Smooth muscle cell of the brain vasculature (primary cell): Measurements from ENCODE around the gene RASA1.

Experiments
- DNase-seq: peaks from one replicate; pipeline ENCODE4 v3.0.0-alpha.2; 2012; ENCODE audit warnings: low read depth, low spot score

RASA1 gene

DNA sequence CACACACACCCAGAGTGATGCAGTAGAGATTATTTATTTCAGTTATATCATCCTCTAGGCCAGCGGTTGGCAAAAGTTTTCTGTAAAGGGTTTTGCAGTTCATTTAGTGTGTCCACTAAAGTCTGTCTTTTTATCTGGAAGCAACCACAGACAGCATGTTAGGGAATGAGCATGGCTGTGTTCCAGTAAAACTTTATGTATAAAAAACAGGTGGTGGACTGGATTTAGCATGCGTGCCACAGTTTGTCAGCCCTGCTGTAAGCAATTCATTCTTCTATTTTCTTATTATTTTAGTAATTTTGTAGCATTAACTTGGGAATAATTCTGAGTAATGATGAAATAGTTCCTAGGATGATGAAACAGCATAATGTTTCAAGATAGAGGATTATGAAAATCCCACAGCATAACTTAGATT, 93.4 kb downstream of the RASA1 start:
- no peak for DNase-seq

DNA sequence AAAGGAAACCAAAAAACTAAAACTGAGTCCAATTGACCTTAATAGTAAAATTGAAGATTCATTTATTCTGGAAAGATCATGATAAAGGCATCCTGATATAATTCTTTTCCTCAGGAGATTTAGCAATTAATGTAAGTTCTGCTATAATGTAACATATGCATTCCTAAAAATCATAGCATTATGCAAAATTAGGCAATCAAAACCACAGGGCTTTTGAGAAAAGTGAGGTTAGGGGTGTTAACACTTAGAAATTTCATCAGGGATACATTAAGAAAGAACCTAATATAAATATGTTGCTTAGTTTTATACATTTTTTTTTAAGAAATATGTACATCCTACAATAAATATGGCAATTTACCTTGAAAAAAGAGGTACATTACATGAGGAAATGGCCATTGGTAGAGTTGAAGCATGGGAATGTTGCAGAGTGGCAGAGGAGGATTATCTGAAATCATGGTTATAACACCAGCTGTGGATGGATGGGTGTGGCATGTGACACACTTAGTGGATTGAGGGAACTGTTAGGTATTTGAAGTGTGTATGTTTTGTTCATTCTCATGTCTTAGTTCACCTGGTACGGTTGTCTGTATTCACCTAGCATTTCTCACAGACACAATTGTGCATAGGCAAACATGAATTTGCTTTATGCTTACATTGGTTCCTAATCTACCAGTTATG, 94.0 kb downstream of the RASA1 start:
- DNase-seq, result no peak

DNA sequence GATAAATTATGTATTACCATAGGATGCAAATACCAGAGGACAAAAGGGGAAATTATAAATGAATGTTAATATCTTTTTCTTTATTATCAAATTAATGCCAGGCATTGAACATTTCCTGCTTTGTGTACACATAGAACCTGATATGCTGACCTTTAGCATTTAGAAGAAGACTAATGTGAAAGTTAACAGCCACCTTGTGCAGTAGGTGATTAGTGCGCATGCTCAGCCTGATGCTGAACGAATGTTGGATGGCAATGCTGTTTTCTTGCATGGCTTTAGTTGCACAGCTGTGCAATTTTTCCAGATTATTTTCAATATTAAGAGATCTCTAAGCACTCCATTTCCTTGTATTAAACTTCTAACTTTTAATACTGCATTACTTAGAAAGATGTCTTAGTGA, 99.6 kb downstream of the RASA1 start:
- no peak for DNase-seq

DNA sequence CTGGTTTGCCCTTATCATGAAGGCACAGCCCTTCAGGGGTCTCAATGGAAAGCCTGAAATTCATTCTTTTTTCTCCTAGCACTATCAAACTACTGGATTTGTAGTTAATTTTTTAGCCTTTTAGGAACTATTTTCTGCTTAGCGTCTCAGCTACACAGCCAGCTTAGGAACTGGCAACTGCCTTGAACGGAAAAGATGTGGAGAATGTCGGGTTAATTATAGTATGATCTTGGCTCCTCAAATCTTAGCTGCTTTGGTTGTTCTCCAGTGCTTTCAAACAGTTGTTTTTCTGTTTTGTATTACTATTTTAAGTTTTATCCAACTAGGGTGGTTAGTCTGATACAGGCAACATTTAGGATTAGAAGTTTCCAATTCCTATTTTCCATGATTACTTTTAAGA, 100.9 kb downstream of the RASA1 start:
- DNase-seq, result no peak

DNA sequence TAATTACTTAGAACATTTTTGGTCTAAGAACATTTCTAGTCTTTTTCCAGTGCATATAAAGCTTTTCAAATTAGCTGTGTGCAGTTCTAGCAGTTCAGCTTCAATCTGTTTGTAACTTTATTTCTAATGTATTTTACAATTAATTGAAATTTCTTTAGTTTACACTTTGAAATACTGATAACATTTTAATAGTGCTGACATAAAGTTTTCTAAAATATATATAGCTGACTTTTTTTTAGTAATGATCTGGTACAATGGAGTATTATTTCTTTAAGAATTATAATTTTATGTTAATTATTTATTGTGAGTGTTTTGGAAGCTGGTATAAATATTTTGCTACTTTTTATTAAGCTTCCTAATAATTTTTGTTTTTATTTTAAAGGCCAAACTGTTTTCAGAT, 101.7 kb downstream of the RASA1 start:
- no peak for DNase-seq

DNA sequence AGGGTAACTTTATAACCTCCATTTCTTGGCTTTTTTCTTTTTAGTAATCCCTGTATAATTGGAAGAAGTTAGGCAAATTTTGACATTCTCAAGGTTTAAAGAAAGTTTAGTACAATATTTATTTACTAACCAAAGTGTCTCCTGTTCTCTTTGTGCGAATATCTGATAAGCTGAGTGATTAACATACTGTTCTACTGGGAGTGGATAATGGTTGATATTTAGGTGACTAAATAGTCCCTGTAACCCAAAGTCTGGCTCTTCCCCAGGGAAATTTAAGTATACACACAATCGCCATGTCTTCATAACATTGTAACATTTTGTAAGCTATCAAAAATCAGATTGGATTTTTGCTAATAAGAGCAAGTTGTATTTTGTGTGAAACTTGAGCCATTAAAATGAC, 105.0 kb downstream of the RASA1 start:
- no peak for DNase-seq

DNA sequence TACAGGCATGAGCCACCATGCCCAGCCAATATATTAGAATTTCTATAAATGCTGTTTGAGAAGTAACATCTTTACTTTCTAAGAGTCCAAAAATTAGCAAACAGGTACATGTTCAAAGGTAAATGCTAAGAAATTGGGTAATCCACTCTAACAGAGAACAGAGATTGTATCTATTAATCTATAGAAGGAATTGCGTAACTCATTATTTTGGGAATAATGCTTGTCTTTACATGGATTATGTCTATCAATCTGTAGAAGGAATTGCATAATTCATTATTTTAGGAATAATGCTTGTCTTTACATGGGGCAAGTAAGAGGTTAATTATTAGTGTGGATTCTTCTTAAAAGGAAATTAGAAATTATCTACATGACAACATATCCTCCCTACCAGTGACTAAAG, 114.5 kb downstream of the RASA1 start:
- DNase-seq, result no peak

DNA sequence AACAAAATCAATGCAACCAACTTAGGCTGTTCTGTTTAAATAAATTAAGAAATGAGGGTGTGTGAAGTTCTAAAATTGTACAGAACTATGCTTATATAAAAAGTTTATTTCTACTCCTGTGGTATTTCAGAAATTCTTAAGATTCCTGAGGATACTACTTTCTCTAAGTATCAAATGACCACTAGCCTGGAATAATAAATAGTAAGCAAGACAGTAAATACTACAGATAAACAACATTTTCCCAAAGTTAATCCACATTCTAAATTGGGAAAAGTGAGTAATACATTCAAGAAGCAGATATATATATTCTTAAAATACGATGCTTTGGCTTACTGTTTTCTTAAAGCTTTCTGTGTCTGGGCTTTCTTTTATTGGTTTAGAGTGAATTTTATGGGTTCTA, 115.5 kb downstream of the RASA1 start:
- no peak for DNase-seq

DNA sequence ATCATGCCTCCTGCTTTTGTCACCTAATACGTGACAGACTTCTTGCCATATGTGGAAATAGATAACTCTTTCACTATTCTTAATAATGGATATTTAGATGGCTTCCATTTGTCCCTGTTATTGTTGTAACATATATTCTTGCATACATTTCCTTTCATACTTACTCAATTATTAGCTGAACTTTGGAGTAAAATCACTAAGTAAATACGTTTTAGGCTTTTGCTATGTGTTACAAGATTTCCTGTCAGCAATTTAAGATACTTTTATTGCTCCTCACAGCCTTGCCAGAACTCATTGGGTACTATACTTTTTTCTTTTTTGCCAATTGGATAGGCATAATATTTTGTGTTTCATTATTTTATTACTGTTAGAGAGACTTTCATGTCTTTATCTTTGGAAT, 118.1 kb downstream of the RASA1 start:
- DNase-seq, result no peak

DNA sequence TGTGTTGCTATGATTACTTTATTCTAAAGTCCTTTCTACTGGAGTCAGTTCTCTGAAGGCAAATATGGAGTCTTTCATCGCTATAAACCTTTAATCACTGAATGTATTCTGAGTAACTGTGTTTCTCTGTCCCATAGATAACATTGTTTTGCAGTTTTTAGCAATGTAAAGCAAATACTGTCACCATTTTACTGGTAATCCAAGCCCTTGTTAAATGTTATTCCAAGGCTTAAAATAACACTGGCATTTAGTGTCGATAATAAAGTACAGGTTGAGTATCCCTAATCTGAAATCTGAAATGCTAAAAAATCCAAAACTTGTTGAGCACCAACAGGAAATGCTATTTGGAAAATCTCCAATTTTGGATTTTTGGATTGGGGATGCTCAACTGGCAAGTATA, 120.4 kb downstream of the RASA1 start:
- no peak for DNase-seq

DNA sequence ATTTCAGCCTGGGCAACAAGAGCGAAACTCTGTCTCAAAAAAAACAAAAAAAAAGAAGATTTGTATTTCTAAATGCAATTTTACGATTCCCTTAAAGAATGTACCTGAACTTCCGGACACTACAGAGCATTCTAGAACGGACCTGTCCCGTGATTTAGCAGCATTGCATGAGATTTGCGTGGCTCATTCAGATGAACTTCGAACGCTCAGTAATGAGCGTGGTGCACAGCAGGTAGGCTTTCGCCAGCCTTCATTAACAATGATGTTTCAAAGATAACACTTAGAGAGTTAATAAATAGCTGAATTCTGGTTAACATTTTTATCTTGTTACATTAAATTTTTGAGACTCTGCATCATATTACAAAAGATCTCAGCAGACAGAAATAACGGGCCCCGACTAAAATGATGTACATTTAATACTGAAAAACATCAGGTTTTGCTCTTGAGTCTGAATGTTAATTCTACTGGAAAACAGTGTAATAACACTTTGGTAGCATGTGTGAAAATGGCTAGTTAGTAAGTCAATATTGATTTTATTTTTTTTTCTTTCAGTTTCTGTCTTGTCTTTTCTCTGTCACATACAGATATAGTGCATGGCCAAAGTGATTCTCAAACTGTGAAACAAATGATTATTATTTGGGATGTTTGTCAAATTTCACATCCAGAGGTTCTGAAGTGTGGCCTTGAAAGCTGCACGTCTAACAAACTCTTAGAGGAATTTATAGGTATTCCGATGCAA, 121.8 kb downstream of the RASA1 start:
- DNase-seq, result no peak

DNA sequence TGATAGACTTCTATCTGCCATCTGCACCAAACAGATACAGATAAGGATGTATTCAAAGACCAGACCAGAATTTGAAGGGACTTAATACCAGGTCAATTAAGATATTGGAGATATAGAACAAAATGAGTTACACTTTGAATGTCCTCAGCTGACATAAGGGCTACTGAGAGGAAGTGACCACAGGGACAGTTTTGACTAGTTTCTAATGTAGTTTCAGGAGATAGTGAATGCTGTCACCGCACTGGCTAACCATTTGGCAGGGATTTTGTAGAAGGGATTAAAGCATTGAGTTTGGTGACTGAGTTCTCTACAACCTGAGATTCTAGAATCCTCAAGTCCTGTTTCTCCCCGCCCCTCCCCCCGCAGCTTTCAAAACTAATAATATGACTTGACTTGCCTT, 122.4 kb downstream of the RASA1 start:
- DNase-seq, result no peak

DNA sequence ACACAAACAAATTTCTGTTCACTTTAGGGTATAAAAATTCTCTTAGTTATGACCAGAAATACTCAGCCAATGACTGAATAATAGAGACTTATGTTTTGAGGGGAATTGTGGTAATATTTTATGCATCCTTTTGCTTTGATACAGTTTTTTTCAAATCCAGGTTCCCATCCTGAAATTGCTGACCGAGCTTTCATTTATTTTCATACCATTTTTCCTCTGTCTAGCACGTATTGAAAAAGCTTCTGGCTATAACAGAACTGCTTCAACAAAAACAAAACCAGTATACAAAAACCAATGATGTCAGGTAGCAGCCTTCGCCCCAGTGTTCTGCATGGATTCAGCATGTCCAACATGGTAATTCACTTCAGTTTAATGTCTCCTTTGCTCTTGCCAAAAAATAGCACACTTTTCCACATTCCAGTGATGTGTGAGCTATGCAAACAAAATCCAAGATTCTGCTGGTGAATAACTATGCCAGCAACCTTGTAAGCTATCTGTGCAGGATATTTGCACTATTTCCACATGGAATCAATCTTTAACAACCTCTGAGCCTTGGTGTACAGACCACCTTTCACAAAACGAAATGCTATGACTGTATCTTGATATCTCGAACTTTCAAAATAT, 123.0 kb downstream of the RASA1 start:
- no peak for DNase-seq

DNA sequence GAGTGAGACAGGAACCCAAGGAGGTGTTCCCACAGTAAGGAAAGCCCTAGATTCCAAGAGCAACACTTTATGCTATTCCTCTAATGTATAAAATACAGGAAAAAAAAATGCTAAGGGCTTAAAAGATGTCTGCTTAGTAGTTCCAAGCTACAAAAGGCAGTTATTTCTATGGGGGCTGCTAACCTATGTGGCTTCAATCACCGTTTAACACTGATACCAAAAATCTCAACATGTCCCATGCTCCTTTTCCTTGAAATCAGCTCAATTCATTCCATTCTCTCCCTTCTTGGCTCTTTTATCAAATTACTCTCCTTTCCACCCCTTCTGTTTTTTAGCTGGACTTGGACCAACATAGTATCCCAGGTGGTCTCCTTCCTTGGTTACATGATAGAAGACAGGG, 124.5 kb downstream of the RASA1 start:
- no peak for DNase-seq

DNA sequence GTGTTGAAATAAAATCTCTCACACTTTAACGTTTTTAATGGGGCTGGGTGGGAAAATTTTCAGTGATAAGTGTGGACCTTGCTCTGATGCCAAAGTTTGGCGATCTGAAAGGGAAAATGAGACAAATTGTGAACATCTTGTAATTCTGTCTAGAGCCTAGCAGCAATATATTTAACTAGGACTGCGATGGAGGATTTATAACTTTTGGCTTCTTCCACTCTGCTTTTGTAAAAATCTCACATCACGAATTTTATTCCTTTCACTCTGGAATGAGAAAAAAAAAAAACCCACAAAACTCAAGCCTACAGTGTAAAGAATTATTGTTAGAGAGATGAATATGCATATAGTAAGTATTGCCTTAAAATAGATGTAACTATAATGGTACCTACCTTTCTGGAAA, 125.1 kb downstream of the RASA1 start:
- no peak for DNase-seq

DNA sequence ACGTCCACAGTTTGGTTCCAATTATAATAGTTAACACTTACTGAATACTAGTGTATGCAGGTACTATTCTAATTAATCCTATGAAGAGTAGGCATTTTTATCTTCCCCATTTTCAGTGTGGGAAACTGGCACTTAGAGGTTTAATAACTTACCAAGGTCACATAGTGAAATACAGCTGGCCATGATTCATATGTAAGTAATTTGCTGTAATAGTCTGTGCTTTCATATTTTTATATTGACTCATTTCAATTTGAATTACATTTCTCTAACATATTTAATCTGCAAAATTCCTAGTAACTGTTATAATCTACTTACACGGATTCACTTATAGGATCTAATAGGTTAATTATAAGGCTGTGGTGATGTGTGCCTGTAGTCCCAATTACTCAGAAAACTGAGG, 125.6 kb downstream of the RASA1 start:
- DNase-seq, result peak; percentile 21

DNA sequence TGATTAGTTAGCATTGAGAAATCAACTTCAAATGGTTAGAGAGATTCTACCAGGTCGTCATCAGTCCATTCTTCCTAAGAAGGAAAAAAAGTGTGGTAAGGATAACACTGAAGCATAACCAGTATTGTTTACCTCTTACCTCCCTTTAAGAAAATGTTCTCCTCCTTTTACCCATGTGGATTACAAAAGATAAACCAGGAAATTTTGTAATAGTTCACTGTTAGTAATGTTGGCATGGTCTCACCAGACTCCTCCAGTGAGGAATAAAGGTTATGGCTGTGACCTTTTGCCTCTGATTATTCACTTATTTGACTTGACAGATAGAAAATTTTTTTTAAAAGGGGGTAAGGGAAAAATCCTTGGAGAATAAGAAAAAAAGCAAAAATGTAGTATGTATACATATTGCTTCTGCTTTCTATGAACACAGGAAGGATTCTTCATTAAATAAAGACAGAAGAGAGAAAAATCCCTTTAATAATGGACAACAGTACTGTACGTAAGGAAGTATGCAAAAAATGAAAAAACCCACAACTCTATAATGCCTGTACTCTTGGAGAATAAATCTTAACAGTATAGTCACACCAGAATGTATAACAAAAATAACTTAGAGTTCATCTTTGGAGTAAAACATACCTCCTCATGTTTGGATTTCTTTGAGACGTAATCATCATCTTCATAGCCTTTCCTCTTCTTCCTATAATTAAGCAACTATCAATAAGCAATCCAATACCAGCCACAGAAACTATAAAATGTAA, 126.9 kb downstream of the RASA1 start:
- no peak for DNase-seq

DNA sequence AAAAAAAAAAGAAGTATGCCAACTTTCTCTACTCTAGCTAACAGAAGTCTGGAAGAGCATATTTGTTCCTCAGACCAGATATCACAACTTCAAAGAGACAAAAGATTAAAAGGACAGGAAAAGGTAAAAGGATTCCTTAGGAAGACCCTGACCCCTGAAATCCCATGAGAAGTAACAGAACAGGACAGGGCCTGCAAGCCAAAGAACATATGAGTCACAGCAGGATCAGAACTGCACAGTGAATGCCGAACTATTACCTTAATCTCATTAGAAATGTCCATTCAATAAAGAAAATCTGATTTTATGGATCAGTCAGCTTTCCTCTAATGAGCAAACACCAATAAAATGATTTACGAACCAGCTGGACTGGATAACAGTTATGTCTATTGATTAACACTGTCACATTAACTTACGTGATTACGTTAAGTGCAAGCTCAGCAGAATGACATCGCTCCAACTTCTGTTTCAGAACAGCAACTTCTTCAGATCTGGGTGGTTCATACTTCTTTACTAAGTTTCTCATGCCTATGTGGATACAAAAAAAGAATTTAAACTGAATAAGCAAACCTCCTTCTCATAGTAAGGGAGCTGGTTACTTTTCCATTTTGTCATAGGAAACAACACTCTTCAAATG, 131.4 kb downstream of the RASA1 start:
- no peak for DNase-seq

DNA sequence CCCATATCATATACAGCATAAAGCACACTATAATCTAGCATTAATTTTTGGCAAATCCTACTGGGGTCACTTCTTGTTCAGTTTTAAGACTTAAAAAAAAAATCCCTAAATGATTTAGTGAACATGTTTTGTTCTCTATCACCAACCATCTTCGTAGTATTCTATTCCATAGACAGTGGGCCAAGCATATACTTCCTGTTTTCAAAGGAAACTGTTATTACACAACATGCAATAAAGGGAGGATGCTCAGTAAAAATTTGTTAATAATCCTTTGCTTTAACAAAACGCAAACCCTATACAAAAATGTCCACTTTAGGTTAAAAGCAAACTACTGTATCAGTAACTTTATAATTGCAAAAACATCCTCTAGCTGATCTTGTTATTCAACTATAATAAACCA, 132.0 kb downstream of the RASA1 start:
- no peak for DNase-seq

DNA sequence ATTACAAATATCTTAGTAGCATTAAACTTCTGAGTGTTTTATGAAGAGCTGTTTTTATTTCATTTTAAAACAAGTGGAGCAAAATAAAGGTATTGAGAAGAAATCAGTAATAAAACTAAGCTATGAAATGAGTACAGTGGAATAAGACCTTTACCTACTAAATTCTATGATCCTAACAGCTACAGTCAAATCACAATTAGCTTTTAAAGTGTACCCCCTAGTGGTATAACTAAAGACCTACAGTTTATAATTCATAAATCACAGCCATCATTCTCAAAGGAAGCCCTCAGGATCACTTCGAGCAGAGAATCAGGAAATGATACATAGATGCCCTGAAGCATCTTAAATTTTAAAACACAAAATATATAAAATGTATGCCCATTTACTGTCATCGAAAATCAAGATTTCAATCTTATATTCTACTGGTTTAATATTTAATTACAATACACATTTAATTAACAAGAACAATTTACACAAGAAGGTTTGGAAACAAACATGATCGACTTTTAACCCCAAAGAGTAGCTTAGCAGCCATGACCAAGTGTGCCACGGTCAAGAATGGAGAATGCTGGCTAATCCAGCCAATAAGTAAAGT, 132.7 kb downstream of the RASA1 start:
- no peak for DNase-seq

DNA sequence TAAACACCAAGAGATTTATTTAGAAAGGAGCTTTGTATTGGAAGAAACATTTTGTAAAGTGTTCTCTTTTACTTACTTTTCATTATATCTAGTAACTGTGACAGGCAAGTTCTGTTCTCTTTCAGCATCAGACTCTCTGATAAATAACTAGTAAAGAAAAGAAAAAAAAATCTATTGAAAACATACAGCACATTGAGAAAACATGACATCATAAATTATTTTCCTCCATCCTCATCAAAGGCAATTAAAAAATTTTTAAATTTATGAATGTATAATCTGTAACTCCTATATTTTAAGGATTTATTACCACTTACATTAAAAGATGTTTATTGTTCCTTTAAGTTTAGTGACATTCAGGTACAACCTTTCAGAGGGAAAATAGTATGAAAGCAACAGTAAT, 133.9 kb downstream of the RASA1 start:
- DNase-seq, result no peak

DNA sequence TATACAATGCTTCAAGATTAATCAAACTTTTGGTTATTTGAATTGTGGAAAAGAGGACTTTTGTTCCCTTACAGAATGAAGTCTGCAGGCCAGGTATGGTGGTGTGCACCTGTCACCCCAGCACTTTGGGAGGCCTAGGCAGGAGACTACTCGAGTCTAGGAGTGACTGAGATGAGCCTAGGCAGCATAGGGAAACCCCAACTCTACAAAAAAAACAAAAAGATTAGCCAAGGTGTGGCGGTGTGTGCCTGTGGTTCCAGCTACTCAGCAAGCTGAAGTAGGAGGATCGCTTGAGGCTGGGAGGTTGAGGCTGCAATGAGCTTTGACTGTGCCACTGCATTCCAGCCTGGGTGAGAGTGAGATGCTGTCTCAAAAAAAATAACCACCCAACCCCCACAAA, 135.7 kb downstream of the RASA1 start:
- no peak for DNase-seq
